NCI-H2196 (cell line): ENCODE data around the gene LRRC4.

Experiments used
- DNase-seq: peaks from one replicate; lab custom pipeline; 2025; ENCODE audit not compliant: unreplicated experiment; lab: John Stamatoyannopoulos, UW

LRRC4 gene

DNA sequence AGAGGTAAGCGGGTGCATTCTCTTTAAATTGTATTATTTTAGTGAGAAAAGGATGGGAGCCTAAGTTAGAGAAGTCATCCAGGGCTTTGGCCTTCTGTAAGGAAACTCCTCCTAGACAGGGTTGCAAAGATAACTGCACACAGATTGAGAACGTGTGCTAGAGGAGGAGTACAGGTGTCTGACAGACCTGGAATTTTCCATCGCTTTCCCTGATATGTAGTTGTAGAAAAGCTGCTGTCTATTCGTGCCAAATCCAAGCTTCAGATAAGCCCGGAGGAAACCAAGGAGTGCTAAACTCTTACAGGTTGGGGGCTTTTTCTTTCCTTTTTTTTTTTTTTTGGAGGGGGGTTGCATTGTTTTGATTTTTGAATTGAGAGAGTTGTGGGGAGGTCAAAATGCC lies 23.1 kb downstream of the LRRC4 start:
- no peak for DNase-seq

DNA sequence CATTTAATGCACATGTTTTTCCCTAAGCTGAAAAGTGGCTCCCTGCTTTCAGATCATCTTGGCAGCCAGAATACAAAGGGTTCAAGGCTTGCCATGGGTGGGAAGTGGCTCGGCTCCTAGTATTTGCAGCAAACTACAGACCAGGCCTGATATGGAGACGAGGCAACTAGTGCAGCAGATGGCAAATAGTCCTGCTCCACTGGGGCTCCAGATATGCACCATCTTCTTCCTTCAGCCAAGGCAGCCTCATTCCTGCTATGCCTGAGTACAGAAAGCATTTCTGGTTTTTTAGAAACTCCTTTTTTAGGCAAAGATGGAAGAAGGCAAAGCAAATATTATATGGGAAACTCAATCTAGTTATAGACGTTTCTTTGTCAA lies 23.9 kb downstream of the LRRC4 start:
- no peak for DNase-seq

DNA sequence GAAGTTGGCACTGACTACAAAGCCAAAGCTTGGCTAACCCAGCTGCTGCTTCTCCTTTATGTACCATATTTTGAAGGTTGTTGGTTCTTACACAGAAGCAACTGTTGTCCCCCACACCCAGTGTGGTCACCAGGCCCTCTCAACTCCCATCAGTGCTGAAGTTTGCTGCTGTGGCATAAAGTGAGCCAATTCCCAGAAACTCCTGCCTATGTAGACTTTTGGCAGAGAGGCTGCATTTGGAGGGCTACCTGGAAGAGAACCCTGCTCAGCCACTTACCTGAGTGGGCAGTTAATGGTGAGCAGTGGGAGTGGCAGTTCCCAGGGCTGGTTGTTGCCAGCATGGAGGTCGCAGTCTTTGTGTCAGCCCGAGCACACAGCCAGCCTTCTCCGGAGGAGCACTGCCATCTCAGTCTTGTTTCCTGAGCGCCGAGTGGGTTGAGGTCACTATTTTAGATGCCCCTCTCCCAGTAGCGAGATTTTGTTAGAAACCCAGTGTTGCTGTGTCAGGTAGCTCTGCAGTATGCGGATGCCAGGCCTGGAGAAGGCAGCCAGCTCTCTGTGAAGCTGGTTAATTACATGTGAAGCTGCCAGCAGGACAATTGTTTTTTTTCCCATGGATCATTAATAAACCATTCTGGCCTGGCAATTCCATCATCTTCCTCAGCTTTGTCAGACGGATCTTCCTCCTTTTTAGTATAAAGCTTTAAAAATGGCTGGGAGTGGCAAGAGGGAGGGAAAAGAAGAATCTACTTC lies 24.5 kb downstream of the LRRC4 start:
- peak; percentile 30 for DNase-seq

DNA sequence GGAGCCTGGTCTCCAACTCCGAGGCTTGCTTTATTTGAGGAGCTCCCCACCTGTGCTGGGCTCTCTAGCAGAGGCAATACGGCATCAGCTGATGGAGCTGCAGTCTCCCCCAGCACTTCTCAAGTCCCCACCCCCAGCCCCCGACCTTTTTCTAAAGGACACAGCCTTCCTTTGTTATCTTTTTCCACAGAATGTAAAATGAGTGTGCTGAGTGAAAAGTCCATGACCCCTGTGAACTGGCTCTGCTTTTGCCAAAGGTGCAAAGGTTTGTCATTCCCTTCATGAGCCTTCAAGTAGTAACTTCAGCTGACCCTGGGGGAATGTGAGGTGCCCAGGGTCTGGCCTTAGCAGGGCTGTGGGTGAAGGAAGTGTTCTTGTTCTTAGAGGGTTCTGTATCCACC lies 25.5 kb downstream of the LRRC4 start:
- DNase-seq: no peak

DNA sequence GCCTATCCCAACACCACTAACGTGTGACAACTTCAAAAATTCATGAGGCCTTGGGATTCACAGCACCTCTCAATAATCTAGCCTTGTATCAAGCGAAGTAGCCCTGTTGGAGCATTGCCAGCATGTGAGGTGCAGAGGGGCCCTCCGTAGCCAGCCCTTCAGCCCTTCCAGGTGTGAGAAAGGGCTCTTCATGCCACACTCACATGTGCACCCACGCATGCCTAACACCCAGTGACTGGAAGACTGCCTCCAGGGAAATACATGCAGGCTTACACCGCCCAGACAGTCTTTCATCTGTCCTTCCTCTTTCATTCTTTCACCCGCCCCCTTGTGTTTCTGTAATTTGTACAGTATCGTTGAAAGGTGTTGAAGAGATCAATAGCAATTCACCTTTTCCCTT lies 26.1 kb downstream of the LRRC4 start:
- DNase-seq: no peak

DNA sequence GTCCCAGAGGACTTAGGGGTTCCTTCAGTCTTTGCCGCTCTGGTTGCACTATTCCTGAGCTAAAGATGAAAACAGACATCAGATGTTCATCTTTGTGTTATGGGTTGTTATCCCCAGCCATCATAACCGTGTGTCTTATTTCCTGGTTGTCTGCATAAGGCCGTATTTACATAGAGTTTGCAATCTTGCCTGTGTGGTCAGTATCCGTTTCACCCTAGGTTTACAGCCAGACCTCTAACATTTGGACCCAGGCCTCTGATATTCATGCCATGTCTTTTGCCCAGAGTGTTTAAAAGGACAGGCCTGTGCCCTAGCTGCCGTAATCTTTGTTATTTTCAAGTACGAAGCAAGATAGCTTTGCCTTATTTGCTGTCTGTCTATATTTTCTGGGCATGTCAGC lies 26.6 kb downstream of the LRRC4 start:
- DNase-seq: no peak

DNA sequence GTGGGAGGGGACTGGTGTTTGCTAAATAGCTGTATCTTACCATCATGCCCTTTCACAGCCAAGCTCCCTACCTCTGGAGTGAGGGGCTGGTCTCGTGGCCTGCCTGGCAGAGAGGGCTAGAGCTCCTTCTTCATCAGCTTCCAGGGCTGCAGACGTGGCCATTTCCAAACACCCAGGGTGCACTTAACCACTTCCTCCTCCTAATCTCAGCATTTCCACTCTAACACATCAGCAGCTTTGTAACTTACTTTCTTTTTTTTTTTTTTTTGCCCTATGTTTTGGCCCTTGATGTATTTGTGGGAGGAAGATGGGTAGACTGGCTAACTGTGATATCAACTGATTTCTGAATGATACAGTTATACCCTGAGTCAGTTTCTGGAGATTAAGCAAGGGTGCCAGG lies 27.4 kb downstream of the LRRC4 start:
- no peak for DNase-seq

DNA sequence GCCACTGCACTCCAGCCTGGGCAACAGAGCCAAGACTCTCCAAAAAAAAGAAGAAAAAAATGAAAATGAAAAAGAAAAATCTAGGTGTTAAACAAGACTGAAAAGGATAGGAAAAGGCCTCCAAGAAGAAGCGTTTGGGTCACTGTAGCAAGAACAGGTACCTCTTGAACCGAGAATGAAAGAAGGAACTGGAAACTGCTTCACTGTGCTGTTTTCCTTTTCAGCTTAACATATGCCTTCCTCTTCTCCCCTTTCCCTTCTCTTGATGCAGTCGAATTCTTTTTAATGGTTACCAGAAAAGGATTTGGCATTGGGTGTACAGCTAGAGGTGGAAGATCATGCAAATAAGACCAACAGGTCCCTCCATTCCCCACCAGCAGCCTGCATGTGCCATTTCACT lies 28.1 kb downstream of the LRRC4 start:
- DNase-seq: no peak

DNA sequence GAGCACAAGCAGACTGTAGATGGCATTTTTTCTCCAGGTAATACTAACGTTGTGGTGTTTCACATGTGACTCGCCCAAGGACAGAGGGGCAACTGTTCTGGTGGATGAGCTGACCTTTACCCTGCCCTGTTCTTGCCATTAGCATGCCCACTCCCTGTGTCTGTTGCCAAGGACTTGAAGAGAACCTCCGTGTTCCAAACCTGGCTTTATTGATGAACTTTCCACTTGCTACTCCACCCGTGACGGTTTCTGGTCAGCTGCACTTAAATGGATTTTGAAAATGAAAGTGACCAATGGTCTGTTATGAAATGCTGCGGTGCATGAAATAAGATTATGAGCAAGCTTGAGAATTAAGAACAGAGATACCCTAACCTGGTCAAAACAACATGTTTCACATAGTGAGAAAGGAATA lies 30.4 kb downstream of the LRRC4 start:
- no peak for DNase-seq

DNA sequence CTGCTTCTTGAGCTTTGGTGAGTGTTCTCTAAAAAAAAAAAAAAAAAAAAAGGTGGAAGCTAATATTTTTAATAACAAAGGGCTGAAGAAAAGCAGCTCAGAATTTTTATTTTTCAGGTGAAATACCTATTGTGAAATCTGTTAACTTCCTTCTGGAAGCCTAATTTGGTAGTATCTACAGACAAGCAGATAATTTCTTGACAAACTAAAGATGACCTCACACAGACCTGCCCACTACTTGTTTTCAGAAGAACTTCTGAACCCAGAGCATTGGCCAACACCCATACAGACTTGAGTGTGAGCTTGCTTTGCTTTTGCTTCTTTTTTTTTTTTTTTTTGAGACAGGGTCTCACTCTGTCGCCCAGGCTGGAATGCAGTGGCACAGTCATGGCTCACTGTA lies 31.2 kb downstream of the LRRC4 start:
- DNase-seq: no peak

DNA sequence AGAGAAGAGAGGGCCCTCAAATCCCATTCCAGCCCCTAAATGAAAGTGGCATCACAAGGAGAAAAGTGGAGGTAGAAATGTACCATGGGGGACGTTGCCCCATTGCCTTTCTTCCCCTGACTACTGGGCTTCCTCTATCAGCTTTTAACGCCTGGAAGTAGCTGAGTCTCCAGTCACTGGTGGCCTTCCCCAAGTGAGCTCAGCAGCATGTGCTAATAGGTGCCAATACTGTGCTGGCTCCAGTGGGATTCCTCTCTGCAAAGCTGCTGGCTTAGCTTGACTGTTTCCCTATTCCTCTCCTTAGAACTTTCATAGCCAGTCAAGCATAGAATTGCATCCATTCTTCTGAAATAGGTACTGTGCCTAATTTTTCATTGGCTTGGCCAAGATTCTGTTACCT lies 32.6 kb downstream of the LRRC4 start:
- DNase-seq: no peak

DNA sequence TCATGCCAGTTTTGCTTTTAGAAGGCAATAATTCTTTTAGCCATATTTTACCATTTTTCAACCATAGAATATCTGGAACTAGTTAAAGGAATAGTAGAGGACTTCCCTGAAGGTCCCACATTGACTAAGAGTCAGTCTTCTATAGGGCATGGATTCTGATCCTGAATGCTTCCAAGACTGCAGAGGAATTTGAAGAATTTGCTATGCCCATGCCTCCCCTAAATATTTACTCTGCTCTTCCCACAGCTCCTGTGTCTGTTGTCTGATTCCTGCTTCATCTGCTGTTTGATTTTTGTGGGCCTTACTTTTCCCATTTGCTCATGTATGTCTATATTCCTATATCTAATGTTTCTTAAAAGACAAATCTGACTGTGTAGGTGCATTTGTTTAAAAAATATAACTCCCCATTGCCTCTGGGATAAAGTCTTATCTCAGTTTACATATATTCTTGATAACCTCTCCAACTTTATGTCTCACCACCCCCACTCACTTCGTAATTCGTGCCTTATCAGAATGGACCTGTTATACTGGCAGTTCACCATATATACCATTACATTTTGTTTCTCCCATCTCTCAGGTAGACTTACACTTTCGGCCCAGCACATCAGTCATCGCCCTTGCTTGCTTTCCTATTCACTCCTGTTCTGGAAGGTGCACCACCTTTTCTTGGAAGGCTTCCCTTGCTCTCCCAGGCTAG lies 33.9 kb downstream of the LRRC4 start:
- DNase-seq: no peak

DNA sequence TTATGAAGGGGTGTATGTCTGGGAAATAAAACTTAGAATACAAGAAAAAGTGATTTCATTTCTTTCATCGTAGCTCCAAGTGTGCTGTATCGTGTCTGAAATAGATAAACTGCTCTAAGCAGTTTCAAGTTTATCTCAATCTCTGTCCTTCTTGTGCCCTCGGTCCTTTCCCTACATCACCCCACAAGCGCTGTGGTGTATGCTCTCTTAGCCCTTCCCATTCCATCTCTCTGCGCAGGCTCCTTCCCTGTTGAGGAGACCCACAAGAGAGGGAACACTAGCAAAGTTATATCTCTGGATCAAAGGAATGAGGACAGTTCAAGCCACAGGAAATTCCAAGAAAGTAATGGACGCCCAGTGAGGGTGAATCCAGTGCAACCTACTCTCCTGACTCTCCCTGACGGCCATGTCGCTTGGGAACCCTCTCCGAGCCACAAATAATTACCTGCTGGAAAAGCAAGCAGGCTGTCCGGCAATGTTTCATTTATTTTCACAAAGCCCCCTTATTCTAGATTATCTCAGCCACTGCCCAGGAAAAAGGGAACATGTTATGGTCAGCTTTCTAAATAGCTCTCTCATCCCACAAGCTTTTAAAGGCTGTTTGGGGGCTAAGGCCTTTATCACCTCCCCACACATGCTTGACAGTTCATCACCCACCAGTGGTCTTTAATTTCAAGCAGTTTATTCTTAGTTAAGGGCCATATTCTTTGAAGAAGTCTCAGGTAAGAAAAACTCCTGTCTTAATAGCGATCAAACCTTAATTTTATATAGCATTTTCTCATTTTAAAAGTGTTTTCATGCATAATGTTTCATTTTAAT lies 34.8 kb downstream of the LRRC4 start:
- no peak for DNase-seq

DNA sequence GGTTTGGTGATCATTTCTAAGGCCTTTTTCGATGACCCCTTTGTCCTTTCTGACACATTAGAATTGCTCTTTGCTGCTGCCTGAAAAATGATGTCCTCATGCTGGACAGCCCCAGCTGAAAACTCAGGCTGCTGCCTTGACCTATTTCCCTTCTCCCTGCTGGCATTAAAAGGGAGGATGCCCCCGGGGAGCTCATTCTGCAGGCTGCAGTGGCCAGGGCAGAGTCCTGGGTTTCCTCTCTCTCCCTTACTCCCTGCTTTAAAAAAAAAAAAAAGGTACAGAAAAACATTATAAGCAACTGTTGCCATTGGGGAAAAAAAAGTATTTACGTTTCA lies 35.4 kb downstream of the LRRC4 start:
- DNase-seq: no peak

DNA sequence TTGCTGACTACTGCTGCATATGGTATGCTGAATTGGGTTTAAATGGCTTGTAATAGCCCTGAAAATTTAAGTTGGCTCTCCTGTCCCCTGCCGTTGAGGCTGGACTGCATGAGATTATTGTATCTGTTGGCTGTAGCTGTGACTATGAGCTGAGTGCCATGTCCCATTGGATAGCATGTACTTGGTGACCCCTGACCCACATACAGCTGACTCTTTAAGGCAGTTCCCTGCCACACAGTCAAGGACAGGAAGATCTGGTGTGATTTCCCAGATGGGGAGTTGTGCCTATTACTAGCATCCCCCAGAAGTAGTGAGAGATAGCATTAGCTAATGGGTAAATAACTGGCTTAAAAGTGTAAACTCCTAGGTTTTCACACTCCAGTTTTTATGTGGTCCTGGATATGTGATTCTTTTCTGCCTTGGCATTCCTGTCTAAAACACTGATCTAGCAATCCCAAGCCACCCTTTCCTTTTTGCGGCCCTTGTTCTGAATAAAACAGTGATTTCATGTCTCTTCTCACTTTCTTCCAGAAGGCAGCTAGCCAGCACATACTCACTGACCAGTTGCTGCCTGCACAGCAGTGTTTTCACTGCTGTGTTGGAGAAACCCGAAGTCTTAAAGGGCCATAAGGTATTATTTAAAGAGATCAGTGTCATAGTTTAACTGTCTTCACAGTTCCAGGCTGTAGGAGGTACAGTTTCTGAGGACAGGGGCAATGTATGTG lies 35.9 kb downstream of the LRRC4 start:
- no peak for DNase-seq

DNA sequence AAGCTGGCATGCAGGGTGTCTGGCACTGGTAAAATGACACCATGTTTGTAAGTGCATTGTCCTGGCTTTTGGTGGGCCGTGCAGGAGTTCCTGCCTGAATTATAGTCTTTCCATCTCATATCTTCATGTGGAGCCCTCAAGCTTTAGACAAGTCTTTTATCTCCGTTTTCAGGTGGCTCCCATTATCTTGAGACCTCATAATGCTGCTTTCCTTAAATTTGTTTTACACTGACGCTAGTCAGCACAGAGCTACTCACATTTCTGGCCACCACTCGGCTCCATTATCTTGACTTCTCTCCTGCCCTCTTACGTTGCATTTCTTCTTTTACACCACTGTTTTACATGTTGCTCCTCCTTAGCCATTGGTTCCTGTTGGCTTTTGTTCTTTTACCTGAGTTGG lies 37.2 kb downstream of the LRRC4 start:
- no peak for DNase-seq

DNA sequence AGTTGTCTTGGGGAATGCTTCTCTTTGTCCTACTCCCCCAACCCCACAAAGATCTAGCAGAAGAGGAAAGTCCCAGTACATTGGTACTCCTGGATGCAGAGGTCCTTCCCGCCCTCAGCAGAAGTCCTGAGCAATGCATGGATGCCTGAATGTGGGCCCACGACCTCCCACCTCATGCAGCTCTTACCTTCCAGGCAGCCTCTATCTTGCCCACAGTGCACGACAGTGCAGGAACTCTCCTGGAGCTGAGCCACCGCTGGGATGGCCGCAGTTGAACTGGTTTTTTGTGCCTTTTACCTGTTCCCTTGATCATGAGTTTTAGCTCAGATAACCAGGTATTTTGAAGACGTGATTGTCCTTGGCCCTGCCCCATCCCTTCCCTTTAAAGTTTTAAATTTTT lies 37.9 kb downstream of the LRRC4 start:
- DNase-seq: no peak

DNA sequence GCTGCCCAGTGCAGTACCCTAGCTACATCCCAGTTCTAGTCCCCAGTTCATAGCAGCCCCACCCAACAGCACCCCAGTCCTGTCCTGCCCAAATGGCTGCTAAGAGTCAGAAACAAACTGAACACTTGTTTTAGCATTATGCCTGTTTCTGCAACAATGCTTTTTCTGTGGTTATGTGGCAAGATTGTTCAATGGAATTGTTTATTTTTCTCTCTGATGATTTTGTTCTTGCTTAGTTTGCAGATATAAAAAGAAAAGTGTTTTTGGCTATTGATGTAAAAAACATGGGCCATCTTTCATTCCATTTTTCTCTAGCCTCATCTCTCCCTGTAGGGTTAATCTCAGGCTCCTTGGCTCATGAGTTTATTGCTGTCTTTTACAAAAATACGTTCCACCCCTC lies 42.5 kb downstream of the LRRC4 start:
- no peak for DNase-seq

DNA sequence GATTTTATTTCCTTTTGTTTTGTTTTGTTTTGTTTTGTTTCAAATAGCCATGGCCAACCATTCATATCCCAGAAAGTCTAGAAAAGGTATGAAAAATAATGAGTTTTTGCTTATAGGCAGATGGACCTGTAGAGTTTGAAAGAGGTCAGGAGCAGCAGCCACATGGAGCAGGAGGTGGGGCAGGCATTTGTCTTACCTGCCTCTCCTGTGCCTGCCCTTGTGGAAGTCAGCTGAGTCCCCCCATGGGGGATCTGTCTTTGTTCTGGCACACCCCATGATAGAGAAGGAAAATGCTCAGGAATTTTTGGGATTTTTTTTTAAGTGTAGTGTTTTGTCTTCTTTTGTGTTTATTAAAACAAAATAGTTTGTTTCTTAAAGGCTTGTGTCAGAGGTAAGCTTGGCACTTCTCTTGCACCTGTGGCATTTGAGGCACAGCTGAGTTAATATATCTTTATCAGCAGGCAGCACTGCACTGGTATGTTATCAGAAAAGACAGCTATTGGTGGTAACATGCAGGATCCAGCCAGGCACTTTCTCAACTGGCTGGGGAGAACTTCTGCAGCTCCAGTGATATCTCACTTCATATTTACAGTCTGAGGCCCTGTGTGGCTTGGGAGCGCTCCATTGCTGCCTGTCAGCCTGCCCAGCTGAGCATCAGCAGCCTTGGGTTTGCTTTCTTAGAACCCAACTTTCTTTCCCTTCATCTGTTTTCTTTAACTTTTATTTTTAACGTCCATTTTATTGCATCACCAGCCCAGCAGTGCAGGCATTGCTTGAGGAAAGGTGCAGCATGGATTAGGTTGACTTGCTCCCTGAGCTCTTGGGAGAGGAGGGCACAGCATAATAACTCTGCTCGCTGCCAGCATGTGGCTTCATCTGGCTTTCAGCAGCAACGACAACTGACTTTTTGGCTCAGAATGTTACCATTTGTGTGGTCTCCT lies 44.4 kb downstream of the LRRC4 start:
- no peak for DNase-seq

DNA sequence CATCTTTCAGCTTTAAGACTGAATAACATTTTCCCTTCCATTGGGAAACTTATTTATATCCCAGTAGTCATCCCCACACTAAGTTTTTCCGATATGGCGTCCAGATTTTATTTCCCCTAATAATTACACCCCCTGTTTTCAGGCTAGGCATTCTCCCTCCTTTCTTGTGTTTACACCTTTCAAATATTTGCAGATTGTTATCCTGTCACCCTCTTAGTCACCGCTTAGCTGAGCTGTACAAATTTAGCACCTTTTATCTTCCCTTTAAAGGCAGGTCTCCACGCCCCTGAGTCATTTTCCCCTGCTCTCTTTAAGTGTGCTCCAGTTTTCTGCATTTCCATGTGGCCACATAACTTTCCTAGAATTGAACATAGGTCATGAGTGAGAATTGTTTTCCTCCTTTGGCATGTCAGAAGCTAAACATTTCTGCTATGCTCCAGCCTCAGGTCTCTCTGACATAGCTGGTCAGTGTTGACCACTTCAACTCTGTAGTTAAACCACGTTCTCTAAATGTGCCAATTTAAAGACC lies 47.4 kb downstream of the LRRC4 start:
- no peak for DNase-seq
